ENCODE measurements around the gene MRPL48.
A peak's percentile ranks its signal among the peaks of the same experiment; 100 is the strongest.
"Not testable (repeated sequence)": the region's sequence is repeated elsewhere in the genome, so short reads cannot be mapped to it uniquely, and the experiment has no call there.

MRPL48 gene

GRCh38 chr11:73779084-73779902 is 8.4 kb upstream of the MRPL48 start:
- peak; percentile 98 for DNase-seq

GRCh38 chr11:73781303-73781702 is 6.4 kb upstream of the MRPL48 start:
- no peak for DNase-seq

GRCh38 chr11:73783483-73784020 is 4.1 kb upstream of the MRPL48 start:
- no peak for DNase-seq

- peak; percentile 62 for DNase-seq
Observed at GRCh38 chr11:73784080-73784634, 3.5 kb upstream of the MRPL48 start.

GRCh38 chr11:73784734-73785133 is 2.9 kb upstream of the MRPL48 start:
- DNase-seq, result no peak

GRCh38 chr11:73785467-73785866 is 2.2 kb upstream of the MRPL48 start:
- not testable (repeated sequence) for DNase-seq

- DNase-seq, result peak; percentile 4
Observed at GRCh38 chr11:73787051-73787642, 527 bp upstream of the MRPL48 start.

- DNase-seq, result no peak
Observed at GRCh38 chr11:73789279-73789670, 1.6 kb downstream of the MRPL48 start.

GRCh38 chr11:73792584-73792983 is 4.9 kb downstream of the MRPL48 start:
- DNase-seq, result no peak

- no peak for DNase-seq
Observed at GRCh38 chr11:73795925-73796632, 8.4 kb downstream of the MRPL48 start.

GRCh38 chr11:73797457-73797856 is 9.8 kb downstream of the MRPL48 start:
- no peak for DNase-seq

GRCh38 chr11:73800276-73800806 is 12.7 kb downstream of the MRPL48 start:
- no peak for DNase-seq

GRCh38 chr11:73801136-73801535 is 13.5 kb downstream of the MRPL48 start:
- DNase-seq, result no peak

- DNase-seq, result no peak
Observed at GRCh38 chr11:73804712-73805111, 17.0 kb downstream of the MRPL48 start.

- DNase-seq, result no peak
Observed at GRCh38 chr11:73808052-73808451, 20.4 kb downstream of the MRPL48 start.

- no peak for DNase-seq
Observed at GRCh38 chr11:73810637-73811036, 23.0 kb downstream of the MRPL48 start.

GRCh38 chr11:73812234-73812633 is 24.6 kb downstream of the MRPL48 start:
- DNase-seq, result no peak

GRCh38 chr11:73814812-73815211 is 27.1 kb downstream of the MRPL48 start:
- DNase-seq, result no peak

GRCh38 chr11:73818846-73819245 is 31.2 kb downstream of the MRPL48 start:
- DNase-seq, result peak; percentile 32

GRCh38 chr11:73830261-73830660 is 42.6 kb downstream of the MRPL48 start:
- DNase-seq, result no peak

- no peak for DNase-seq
Observed at GRCh38 chr11:73833067-73833466, 45.4 kb downstream of the MRPL48 start.

GRCh38 chr11:73838443-73839122 is 50.9 kb downstream of the MRPL48 start:
- peak; percentile 56 for DNase-seq

Data from fibroblast of skin of abdomen (primary cell).